RPMI7951 (cell line): ENCODE measurements around the gene ARHGAP27. TPM values are rescaled to one million over a fixed set of nuclear protein-coding genes. Genes with fewer than 3 reads are reported as not detected.

Experiments
- DNase-seq: peaks from one replicate; pipeline ENCODE4 v3.0.0-alpha.2; 2012; ENCODE audit warnings: low read depth
- total RNA-seq: library from RNA; depleted of rRNA; stranded (reverse); fragments of >200 nt; shearing (Covaris generic); gene quantifications from 2 replicates; pipeline ENCODE4 v1.2.3, GENCODE V29; 2014

Gene ARHGAP27
- total RNA-seq, 1 experiment from 2014 or later, result 0.72 TPM

- DNase-seq, result peak; percentile 73
Measured at GRCh38 chr17:45385331-45385997, 47.2 kb downstream of the ARHGAP27 start.

GRCh38 chr17:45384789-45385262 is 47.8 kb downstream of the ARHGAP27 start:
- no peak for DNase-seq

- peak; percentile 76 for DNase-seq
Measured at GRCh38 chr17:45384047-45384788, 48.5 kb downstream of the ARHGAP27 start.

DNA sequence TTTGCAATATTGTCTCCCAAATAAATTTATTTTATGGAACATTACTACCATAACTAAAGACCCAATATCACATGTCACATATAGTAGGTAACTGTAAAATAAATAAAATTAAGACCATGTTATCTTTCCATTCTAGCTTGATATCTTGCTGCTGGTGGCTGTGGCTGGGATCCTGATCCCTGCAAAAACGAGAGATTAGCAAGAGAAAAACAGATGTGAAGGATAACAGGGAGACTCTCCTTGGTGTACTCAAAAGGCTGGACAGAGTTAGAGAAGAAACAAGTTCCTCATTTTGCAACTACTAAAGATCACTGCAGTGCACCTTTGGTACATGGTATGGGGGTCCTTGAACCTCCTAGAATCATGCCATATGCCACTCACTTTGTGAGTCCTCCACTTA is 49.7 kb downstream of the ARHGAP27 start:
- no peak for DNase-seq

- no peak for DNase-seq
Measured at GRCh38 chr17:45382226-45382625, 50.4 kb downstream of the ARHGAP27 start.

DNA sequence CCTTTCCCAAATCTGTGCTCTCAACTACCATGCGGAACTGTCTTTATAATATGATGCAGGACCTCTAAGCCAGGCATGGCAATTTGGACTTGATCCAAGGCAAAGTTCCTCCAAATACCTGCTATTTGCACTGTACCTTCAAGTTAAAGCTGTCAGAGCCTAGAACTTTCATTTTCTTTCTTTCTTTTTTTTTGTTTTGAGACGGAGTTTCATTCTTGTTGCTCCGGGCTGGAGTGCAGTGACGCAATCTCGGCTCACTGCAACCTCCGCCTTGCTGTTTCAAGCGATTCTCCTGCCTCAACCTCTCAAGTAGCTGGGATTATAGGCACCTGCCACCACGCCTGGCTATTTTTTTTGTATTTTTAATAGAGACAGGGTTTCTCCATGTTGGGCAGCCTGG is 51.7 kb downstream of the ARHGAP27 start:
- no peak for DNase-seq

DNA sequence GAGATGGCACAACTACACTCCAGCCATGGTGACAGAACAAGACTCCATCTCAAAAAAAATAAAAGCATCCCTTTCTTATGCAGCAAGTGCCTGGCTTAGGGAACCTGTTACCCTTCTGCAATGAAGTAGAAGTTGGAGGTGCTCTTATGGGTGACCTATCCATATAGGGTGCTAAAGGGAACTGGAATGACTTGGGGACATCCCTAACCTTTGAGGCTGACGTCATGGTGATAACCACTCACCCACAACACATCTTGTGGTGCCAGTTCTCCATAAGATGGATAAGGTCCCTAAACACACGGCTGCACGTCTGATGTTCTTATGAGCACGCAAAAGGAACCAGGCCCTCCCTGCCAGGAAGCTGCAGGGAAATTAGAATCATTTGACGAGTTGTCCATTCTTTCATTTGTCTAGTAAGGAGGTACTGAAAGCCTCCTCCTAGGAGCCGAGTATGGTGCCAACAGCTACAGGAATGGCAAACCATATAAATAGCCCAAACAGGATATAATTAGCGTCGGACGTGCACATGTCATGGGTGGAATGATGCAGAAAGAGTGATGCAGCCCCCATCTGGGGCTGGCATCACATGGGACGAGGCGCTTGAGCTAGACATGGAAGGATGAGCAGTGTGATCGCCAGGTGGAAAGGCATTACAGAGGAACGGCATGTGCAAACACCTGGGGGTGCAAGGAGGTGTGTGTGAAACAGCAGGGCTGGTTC is 52.5 kb downstream of the ARHGAP27 start:
- no peak for DNase-seq

DNA sequence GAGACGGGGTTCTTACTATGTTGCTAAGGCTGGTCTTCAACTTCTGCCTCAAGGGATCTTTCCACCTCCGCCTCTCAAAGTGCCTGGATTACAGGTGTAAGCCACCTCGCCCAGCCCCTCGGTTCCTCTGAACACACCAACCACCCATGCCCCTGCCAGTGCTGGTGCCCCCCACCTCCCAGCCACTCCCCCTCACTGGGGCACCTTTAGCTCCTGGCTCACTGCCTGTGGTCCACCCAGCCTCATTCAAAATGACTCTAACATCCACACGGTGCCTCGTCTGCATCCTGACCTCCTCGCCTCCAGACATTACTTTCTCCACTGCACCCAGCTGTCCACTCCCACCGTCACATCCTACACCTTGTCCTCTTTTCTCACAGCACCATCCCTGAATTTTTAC is 55.3 kb downstream of the ARHGAP27 start:
- DNase-seq, result no peak

GRCh38 chr17:45376171-45377005 is 56.3 kb downstream of the ARHGAP27 start:
- DNase-seq, result no peak

DNA sequence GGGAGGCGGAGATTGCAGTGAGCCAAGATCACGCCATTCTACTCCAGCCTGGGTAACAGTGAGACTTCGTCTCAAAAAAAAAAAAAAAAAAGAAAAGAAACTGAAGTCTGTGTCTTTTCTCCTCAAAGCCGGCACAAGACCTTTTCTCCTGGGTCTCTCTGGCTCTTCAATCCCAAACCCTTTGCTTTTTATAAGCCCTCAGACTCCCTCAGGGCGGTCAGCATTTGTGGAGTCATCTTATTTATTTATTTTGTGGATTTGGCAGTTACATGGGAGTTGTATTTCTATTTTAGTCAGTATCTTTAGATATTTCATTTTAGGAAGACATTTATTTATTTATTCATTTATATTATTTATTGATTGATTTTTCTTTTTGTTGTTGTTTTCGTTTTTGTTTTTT is 58.2 kb downstream of the ARHGAP27 start:
- no peak for DNase-seq

GRCh38 chr17:45372325-45372869 is 60.3 kb downstream of the ARHGAP27 start:
- DNase-seq, result peak; percentile 48

DNA sequence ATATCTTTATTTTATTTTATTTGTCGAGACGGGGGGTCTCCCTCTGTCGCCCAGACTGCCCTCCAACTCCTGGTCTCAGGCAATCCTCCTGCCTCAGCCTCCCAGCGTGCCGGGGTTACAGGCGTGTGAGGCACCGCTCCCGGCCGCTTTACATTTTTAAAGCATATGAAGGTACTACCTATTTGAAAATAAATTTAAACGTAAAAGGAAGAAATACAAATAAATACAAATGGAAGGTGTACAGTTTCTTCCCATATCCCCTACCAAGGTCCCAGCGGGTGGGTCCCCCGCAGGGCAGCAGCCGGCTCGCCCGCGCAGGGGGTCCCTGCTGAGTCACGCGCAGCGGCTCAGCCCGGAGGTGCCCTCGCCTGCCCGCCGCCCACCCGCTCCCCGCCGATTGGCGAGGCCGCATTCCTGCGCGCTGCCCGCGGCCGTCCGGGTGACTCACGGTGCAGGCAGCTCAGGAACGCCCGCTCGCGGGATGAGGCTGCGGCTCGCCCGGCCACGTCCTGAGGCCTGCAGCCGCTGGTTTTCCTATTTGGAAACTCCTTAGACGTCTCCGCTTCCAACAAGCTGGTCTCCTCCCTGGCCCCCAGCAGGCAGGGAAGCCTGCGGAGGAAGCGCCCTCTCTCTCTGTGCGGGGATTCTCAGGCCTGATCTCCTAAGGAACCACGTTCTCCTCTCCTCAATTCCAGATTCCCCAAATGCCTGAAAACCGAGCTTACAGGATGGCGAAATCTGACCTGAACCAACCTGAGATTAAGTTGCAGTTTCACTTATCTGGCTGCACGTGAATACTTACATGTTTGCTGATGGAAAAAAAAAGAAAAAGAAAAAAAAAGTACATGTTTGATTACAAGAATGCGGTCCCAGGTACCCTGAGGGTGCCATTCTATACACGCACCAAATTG is 61.0 kb downstream of the ARHGAP27 start:
- peak; percentile 98 for DNase-seq

DNA sequence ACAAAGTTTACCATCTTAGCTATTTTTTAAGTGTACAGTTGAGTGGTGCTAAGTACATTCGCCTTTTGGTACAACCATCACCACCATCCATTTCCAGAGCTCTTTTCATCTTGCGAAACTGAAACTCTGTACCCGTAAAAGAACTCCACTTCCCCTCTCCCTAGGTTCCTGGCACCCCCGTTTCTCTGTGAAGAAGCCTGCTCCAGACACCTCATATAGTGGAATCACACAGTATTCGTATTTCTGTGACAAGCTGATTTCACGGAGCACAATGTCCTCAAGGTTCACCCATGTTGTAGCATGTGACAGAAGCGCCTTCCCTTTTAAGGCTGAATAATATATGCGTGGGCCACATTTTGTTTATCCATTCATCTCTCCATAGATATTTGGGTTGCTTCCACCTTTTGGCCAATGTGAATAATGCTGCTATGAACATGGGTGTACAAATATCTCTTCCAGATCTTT is 61.7 kb downstream of the ARHGAP27 start:
- DNase-seq, result peak; percentile 57

DNA sequence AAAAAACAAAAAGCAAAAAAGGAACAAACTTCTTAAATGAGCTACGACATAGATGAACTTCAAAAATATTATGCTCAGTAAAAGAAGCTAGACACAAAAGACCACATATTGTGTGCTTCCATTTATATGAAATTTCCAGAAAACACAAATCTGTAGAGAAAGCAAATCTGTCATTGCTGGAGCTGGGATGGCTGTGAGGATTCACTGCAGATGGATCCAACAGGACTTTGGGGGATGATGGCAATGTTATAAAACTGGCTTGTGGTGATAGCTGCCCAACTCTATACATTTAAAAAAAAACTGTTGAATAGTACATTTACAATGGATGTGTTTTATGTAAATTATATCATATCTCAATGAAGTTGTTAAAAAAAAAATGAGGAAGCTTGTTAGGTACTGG is 63.2 kb downstream of the ARHGAP27 start:
- DNase-seq, result no peak

- DNase-seq, result peak; percentile 36
Measured at GRCh38 chr17:45368651-45369050, 64.0 kb downstream of the ARHGAP27 start.

GRCh38 chr17:45367216-45367615 is 65.5 kb downstream of the ARHGAP27 start:
- DNase-seq, result no peak

DNA sequence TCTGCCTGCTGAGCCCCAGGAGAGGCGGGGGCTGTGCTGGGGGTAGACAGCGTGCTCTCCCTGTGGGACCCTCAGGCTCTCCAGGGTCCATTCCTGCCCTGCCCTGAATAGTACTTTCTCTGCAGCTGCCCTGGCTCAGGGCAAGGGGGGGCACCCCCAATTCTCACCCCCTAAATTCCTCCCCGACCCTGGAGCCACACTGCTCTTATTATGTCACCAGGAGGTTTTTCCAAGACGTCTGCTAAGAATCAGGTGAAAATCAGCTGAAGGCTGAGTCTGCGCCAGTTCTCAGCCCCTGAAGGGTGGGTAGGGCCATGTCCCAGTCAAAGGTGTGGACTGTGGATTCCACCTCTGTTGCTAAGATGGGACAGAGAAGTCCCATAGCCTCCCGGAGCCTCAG is 66.0 kb downstream of the ARHGAP27 start:
- DNase-seq, result no peak

- DNase-seq, result no peak
Measured at GRCh38 chr17:45366049-45366448, 66.6 kb downstream of the ARHGAP27 start.

DNA sequence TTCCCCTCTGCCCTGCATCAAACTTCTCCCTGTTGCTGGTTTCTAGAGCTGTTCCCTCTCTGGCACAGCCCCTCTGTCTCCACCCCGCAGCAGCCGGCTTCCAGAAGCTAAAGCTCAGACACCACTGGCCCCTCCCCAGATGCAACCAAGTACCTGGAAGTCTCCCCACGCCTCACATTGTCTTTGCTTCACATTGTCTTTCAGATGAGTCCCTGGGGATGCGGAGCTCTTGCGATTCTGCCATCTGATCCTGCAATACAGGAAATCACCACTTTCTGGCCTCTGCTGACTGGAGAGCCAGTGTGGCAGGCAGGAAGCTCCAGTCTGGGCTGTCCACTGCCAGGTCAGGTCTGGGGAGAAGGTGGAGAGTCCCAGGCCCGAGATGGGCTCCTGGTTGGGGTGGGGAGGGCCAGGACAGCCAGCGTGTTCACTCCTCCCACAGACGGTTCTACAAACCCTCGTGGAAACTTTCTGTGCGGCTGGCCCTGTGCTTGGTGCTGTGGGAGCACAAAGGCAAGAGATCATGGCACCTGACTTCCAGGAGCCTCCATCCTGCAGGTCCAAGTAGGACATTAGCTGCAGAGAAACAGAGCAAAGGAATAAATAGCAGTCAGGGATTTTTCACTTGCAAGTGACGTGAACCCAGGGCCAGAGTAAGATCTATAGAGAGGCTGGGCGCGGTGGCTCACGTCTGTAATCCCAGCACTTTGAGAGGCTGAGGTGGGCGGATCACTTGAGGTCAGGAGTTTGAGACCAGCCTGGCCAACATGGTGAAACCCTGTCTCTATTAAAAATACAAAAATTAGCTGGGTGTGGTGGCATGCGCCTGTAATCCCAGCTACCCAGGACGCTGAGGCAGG is 67.9 kb downstream of the ARHGAP27 start:
- DNase-seq, result no peak
